ENCODE measurements around the gene DHH.

The DHH gene

DNA sequence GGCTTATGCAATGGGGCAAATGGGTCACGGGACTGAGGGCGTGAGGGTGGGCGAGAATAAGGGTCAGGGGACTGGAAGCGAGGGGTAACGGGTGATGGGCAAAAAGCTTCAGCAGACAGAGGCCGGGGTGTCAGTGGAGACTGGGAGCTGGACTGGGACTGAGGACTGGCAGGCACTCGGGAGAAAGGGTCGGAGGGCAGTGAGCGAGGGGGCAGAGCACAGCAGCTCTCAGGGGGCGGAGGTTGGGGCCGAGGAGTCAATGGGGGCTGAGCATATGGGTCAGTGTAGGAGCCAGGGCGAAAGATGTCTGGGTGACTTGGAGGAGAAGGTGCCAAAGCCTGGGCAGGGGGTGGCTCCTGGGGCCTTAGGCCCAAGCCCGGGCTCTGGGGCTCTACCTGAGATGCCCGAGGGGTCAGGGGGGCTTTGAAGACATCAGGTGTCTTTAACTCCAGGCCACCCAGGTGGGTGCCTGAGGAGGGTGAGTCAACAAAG is 54.2 kb downstream of the DHH start:
- no peak for DNase-seq (ENCODE audit: low read depth)
- TF ChIP-seq, protein P1, sequence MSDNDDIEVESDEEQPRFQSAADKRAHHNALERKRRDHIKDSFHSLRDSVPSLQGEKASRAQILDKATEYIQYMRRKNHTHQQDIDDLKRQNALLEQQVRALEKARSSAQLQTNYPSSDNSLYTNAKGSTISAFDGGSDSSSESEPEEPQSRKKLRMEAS (IDR thresholded peaks at IDR 0.05; ENCODE audit: low read depth, low read length): no peak
- TF ChIP-seq MYC (IDR thresholded peaks at IDR 0.05; ENCODE audit: low read depth, low read length) (no peak), POLR2A (IDR thresholded peaks at IDR 0.05; ENCODE audit: extremely low read depth, insufficient read length) (no peak), CTCF (IDR thresholded peaks at IDR 0.05; ENCODE audit: low read depth, low read length) (no peak)
- H3K4me3 ChIP-seq (ENCODE audit: low read depth, low read length): no peak overlapping the region

- no peak overlapping the region for H3K4me3 ChIP-seq (ENCODE audit: low read depth, low read length)
- TF ChIP-seq CTCF (IDR thresholded peaks at IDR 0.05; ENCODE audit: low read depth, low read length) (no peak), POLR2A (IDR thresholded peaks at IDR 0.05; ENCODE audit: extremely low read depth, insufficient read length) (no peak), MYC (IDR thresholded peaks at IDR 0.05; ENCODE audit: low read depth, low read length) (no peak)
- TF ChIP-seq, protein P1 (IDR thresholded peaks at IDR 0.05; ENCODE audit: low read depth, low read length): no peak
- no peak for DNase-seq (ENCODE audit: low read depth)
Observed at GRCh38 chr12:49039421-49040363, 54.9 kb downstream of the DHH start.

GRCh38 chr12:49038291-49038955 is 56.2 kb downstream of the DHH start:
- TF ChIP-seq CTCF (IDR thresholded peaks at IDR 0.05; ENCODE audit: low read depth, low read length) (no peak), MYC (IDR thresholded peaks at IDR 0.05; ENCODE audit: low read depth, low read length) (no peak), POLR2A (IDR thresholded peaks at IDR 0.05; ENCODE audit: extremely low read depth, insufficient read length) (no peak)
- TF ChIP-seq, protein P1 (IDR thresholded peaks at IDR 0.05; ENCODE audit: low read depth, low read length): no peak
- no peak for DNase-seq (ENCODE audit: low read depth)
- H3K4me3 ChIP-seq (ENCODE audit: low read depth, low read length): no peak overlapping the region

GRCh38 chr12:49037947-49038237 is 56.7 kb downstream of the DHH start:
- DNase-seq (ENCODE audit: low read depth): no peak
- TF ChIP-seq POLR2A (IDR thresholded peaks at IDR 0.05; ENCODE audit: extremely low read depth, insufficient read length): no peak
- TF ChIP-seq, protein P1 (IDR thresholded peaks at IDR 0.05; ENCODE audit: low read depth, low read length): no peak
- no peak for TF ChIP-seq CTCF (IDR thresholded peaks at IDR 0.05; ENCODE audit: low read depth, low read length)
- TF ChIP-seq MYC (IDR thresholded peaks at IDR 0.05; ENCODE audit: low read depth, low read length): no peak
- H3K4me3 ChIP-seq (ENCODE audit: low read depth, low read length): no peak overlapping the region

GRCh38 chr12:49037111-49037946 is 57.3 kb downstream of the DHH start:
- TF ChIP-seq POLR2A (IDR thresholded peaks at IDR 0.05; ENCODE audit: extremely low read depth, insufficient read length): no peak
- TF ChIP-seq MYC (IDR thresholded peaks at IDR 0.05; ENCODE audit: low read depth, low read length): no peak
- no peak for TF ChIP-seq CTCF (IDR thresholded peaks at IDR 0.05; ENCODE audit: low read depth, low read length)
- TF ChIP-seq, protein P1 (IDR thresholded peaks at IDR 0.05; ENCODE audit: low read depth, low read length): no peak
- DNase-seq (ENCODE audit: low read depth): no peak

More at GRCh38 chr12:49037111-49037946, 57.3 kb downstream of the DHH start:
- no peak overlapping the region for H3K4me3 ChIP-seq (ENCODE audit: low read depth, low read length)

Data from NB4 (cell line).